T-helper 22 cell (primary cell): ENCODE measurements around the gene UMAD1.

Experiments
- DNase-seq: peaks from one replicate; pipeline ENCODE4 v3.0.0-alpha.2; 2020; ENCODE audit warnings: low read depth

UMAD1 gene

GRCh38 chr7:7895004-7895650, 254.6 kb downstream of the UMAD1 start:
- no peak for DNase-seq

- DNase-seq: no peak
These were observed 255.2 kb downstream of the UMAD1 start for GRCh38 chr7:7895754-7896153.

- no peak for DNase-seq
These were observed 257.0 kb downstream of the UMAD1 start for GRCh38 chr7:7897509-7897908.

GRCh38 chr7:7897949-7898515, 257.5 kb downstream of the UMAD1 start:
- DNase-seq: no peak

GRCh38 chr7:7902845-7903244, 262.3 kb downstream of the UMAD1 start:
- DNase-seq: no peak

GRCh38 chr7:7907306-7907705, 266.8 kb downstream of the UMAD1 start:
- DNase-seq: no peak

GRCh38 chr7:7908622-7909145, 268.1 kb downstream of the UMAD1 start:
- no peak for DNase-seq

GRCh38 chr7:7909376-7909775, 268.8 kb downstream of the UMAD1 start:
- no peak for DNase-seq

GRCh38 chr7:7911369-7912123, 271.0 kb downstream of the UMAD1 start:
- DNase-seq: no peak

- DNase-seq: no peak
These were observed 272.4 kb downstream of the UMAD1 start for GRCh38 chr7:7912937-7913336.

GRCh38 chr7:7913504-7913903, 273.0 kb downstream of the UMAD1 start:
- no peak for DNase-seq

GRCh38 chr7:7914547-7914946, 274.0 kb downstream of the UMAD1 start:
- DNase-seq: no peak

- DNase-seq: no peak
These were observed 275.5 kb downstream of the UMAD1 start for GRCh38 chr7:7916064-7916463.

- no peak for DNase-seq
These were observed 277.0 kb downstream of the UMAD1 start for GRCh38 chr7:7917593-7917992.

- no peak for DNase-seq
These were observed 278.3 kb downstream of the UMAD1 start for GRCh38 chr7:7918736-7919448.

- no peak for DNase-seq
These were observed 278.9 kb downstream of the UMAD1 start for GRCh38 chr7:7919449-7919945.

- DNase-seq: no peak
These were observed 279.5 kb downstream of the UMAD1 start for GRCh38 chr7:7920056-7920455.

- no peak for DNase-seq
These were observed 279.9 kb downstream of the UMAD1 start for GRCh38 chr7:7920481-7920880.

- no peak for DNase-seq
These were observed 281.3 kb downstream of the UMAD1 start for GRCh38 chr7:7921830-7922229.

- no peak for DNase-seq
These were observed 282.3 kb downstream of the UMAD1 start for GRCh38 chr7:7922684-7923385.

- DNase-seq: no peak
These were observed 283.3 kb downstream of the UMAD1 start for GRCh38 chr7:7923818-7924217.

GRCh38 chr7:7924303-7924702, 283.8 kb downstream of the UMAD1 start:
- no peak for DNase-seq
